SJSA1 (cell line): Measurements from ENCODE around the gene NEK4. TPM values are rescaled to one million over a fixed set of nuclear protein-coding genes. Genes with fewer than 3 reads are reported as not detected.
"Not testable (repeated sequence)": the region's sequence is repeated elsewhere in the genome, so short reads cannot be mapped to it uniquely, and the experiment has no call there.

Source experiments
- DNase-seq, 2 experiments: peaks; one replicate each; pipeline ENCODE4 v3.0.0-alpha.2; 2015 to 2020; ENCODE audit warnings: low spot score in 2 of 2, low read depth in 1 of 2
- H3K27ac ChIP-seq: fragments of 250-450 bp; sonication (Bioruptor Pico); 2 replicates; pipeline ENCODE4 v1.5.1; 2020; ENCODE audit warnings: mild to moderate bottlenecking, moderate library complexity
- H3K27me3 ChIP-seq: fragments of 250-450 bp; sonication (Bioruptor Pico); replicated peaks from 2 replicates; pipeline ENCODE4 v1.5.1; 2020; ENCODE audit warnings: mild to moderate bottlenecking, moderate library complexity
- H3K36me3 ChIP-seq: fragments of 250-450 bp; sonication (Bioruptor Pico); 2 replicates; pipeline ENCODE4 v1.5.1; 2020; ENCODE audit warnings: mild to moderate bottlenecking
- H3K4me1 ChIP-seq: fragments of 250-450 bp; sonication (Bioruptor Pico); replicated peaks from 2 replicates; pipeline ENCODE4 v1.6.1; 2021; ENCODE audit warnings: mild to moderate bottlenecking
- H3K4me3 ChIP-seq: fragments of 250-450 bp; sonication (Bioruptor Pico); 2 replicates; pipeline ENCODE4 v1.5.1; 2020; ENCODE audit warnings: mild to moderate bottlenecking
- H3K9me3 ChIP-seq: fragments of 250-450 bp; sonication (Bioruptor Pico); replicated peaks from 2 replicates; pipeline ENCODE4 v1.5.1; 2020; ENCODE audit warnings: mild to moderate bottlenecking
- total RNA-seq: library from RNA; depleted of rRNA; stranded (reverse); fragments of >200 nt; shearing (Covaris generic); gene quantifications from 2 replicates; pipeline ENCODE4 v1.2.3, GENCODE V29; 2014

The NEK4 gene
- total RNA-seq, 1 experiment from 2014 or later = 12.6 TPM

- H3K27ac ChIP-seq = no peak overlapping the region
- no peaks in the 10 kb centered on the region for H3K27me3 ChIP-seq
- no peak overlapping the region for H3K4me3 ChIP-seq
- H3K4me1 ChIP-seq = no peaks in the 10 kb centered on the region
- H3K36me3 ChIP-seq = no peaks in the 10 kb centered on the region
- DNase-seq = no peak
- no peaks in the 10 kb centered on the region for H3K9me3 ChIP-seq
Observed at GRCh38 chr3:52779011-52779836, 8.5 kb upstream of the NEK4 start.

GRCh38 chr3:52777959-52778805, 7.4 kb upstream of the NEK4 start:
- Histone ChIP-seq H3K27ac (no peak overlapping the region), H3K36me3 (no peaks in the 10 kb centered on the region), H3K4me3 (no peak overlapping the region), H3K4me1 (no peaks in the 10 kb centered on the region), H3K27me3 (no peaks in the 10 kb centered on the region), H3K9me3 (no peaks in the 10 kb centered on the region)
- peak in 1 of 2 experiments; percentile 17 for DNase-seq

GRCh38 chr3:52777127-52777958, 6.6 kb upstream of the NEK4 start, which contains the start of gene ITIH1:
ITIH1 (plus strand) TSS chr3:52777599; CDS start chr3:52777616, 17 bp downstream.
- H3K27me3 ChIP-seq = no peaks in the 10 kb centered on the region
- no peak within 1 kb of the TSS for H3K4me3 ChIP-seq
- no peaks in the 10 kb centered on the region for H3K4me1 ChIP-seq
- H3K27ac ChIP-seq = no peak within 1 kb of the TSS
- no peaks in the 10 kb centered on the region for H3K9me3 ChIP-seq
- H3K36me3 ChIP-seq = no peaks in the 10 kb centered on the region
- DNase-seq = peak in 1 of 2 experiments; percentile 29

GRCh38 chr3:52776486-52776885, 5.7 kb upstream of the NEK4 start:
- H3K9me3 ChIP-seq, H3K27me3 ChIP-seq, H3K36me3 ChIP-seq, H3K4me3 ChIP-seq, H3K27ac ChIP-seq, DNase-seq, H3K4me1 ChIP-seq: not testable (repeated sequence)

GRCh38 chr3:52775877-52776276, 5.1 kb upstream of the NEK4 start:
- H3K27me3 ChIP-seq = no peaks in the 10 kb centered on the region
- no peaks in the 10 kb centered on the region for H3K9me3 ChIP-seq
- H3K36me3 ChIP-seq = no peaks in the 10 kb centered on the region; the same call in 1 of the 2 replicates
- no peak overlapping the region for H3K27ac ChIP-seq
- no peaks in the 10 kb centered on the region for H3K4me1 ChIP-seq
- DNase-seq = no peak
- H3K4me3 ChIP-seq = no peak overlapping the region

GRCh38 chr3:52774901-52775864, 4.4 kb upstream of the NEK4 start:
- Histone ChIP-seq H3K4me3 (no peak overlapping the region), H3K27ac (no peak overlapping the region), H3K36me3 (peaks cover 4% of the 10 kb centered on the region; the same call in 1 of the 2 replicates), H3K27me3 (no peaks in the 10 kb centered on the region), H3K4me1 (no peaks in the 10 kb centered on the region), H3K9me3 (no peaks in the 10 kb centered on the region)
- DNase-seq = no peak

GRCh38 chr3:52774066-52774713, 3.5 kb upstream of the NEK4 start:
- no peak overlapping the region for H3K4me3 ChIP-seq
- H3K9me3 ChIP-seq = no peaks in the 10 kb centered on the region
- H3K4me1 ChIP-seq = no peaks in the 10 kb centered on the region; the same call in 1 of the 2 replicates
- no peak overlapping the region for H3K27ac ChIP-seq
- H3K27me3 ChIP-seq = no peaks in the 10 kb centered on the region
- no peak for DNase-seq
- peaks cover 4% of the 10 kb centered on the region; the same call in 1 of the 2 replicates for H3K36me3 ChIP-seq

GRCh38 chr3:52773361-52774065, 2.8 kb upstream of the NEK4 start:
- Histone ChIP-seq H3K36me3 (peaks cover 4% of the 10 kb centered on the region), H3K4me3 (no peak overlapping the region), H3K27ac (no peak overlapping the region), H3K9me3 (no peaks in the 10 kb centered on the region), H3K4me1 (no peaks in the 10 kb centered on the region; the same call in 1 of the 2 replicates), H3K27me3 (no peaks in the 10 kb centered on the region)
- DNase-seq = no peak

- Histone ChIP-seq H3K4me3 (no peak overlapping the region), H3K9me3 (no peaks in the 10 kb centered on the region), H3K27me3 (no peaks in the 10 kb centered on the region), H3K36me3 (peaks cover 4% of the 10 kb centered on the region), H3K27ac (no peak overlapping the region), H3K4me1 (no peaks in the 10 kb centered on the region; the same call in 1 of the 2 replicates)
- DNase-seq = no peak
Observed at GRCh38 chr3:52771702-52772101, 962 bp upstream of the NEK4 start.

- Histone ChIP-seq H3K9me3 (no peaks in the 10 kb centered on the region), H3K4me3 (peak overlapping the region; percentile 72), H3K27me3 (no peaks in the 10 kb centered on the region), H3K4me1 (no peaks in the 10 kb centered on the region; the same call in 1 of the 2 replicates), H3K36me3 (peaks cover 4% of the 10 kb centered on the region), H3K27ac (peak overlapping the region; percentile 22; the same call in 1 of the 2 replicates)
- DNase-seq = no peak
Observed at GRCh38 chr3:52771334-52771681, 568 bp upstream of the NEK4 start.

- H3K9me3 ChIP-seq = no peaks in the 10 kb centered on the region
- H3K4me1 ChIP-seq = no peaks in the 10 kb centered on the region; the same call in 1 of the 2 replicates
- no peak overlapping the region for H3K27ac ChIP-seq
- no peaks in the 10 kb centered on the region for H3K27me3 ChIP-seq
- H3K4me3 ChIP-seq = peak overlapping the region; percentile 72
- DNase-seq = peak in 1 of 2 experiments; percentile 7
- peaks cover 12% of the 10 kb centered on the region for H3K36me3 ChIP-seq
Observed at GRCh38 chr3:52769786-52770455, 819 bp downstream of the NEK4 start.
